Neural crest cell (in vitro differentiated cells): Measurements from ENCODE around the gene TMC3. TPM values are rescaled to one million over a fixed set of nuclear protein-coding genes. Genes with fewer than 3 reads are reported as not detected.

Experiments used
- DNase-seq: peaks from one replicate; pipeline ENCODE4 v3.0.0; 2021; ENCODE audit warnings: low read depth, mixed read lengths, low spot score
- H3K27ac Mint-ChIP-seq: one replicate; pipeline ENCODE4 v1.8.0; 2021; ENCODE audit warnings: mild to moderate bottlenecking, mixed read lengths; ENCODE audit not compliant: unreplicated experiment
- H3K27me3 Mint-ChIP-seq: 2 replicates; pipeline ENCODE4 v1.8.0; 2021; ENCODE audit warnings: low read depth, mild to moderate bottlenecking, mixed read lengths
- H3K36me3 Mint-ChIP-seq: 2 replicates; pipeline ENCODE4 v1.8.0; 2021; ENCODE audit warnings: low read depth, mild to moderate bottlenecking, mixed read lengths
- H3K4me1 Mint-ChIP-seq: 2 replicates; pipeline ENCODE4 v1.8.0; 2021; ENCODE audit warnings: mixed read lengths
- H3K4me3 Mint-ChIP-seq: one replicate; pipeline ENCODE4 v1.8.0; 2021; ENCODE audit warnings: mild to moderate bottlenecking, mixed read lengths
- H3K9me3 Mint-ChIP-seq: 2 replicates; pipeline ENCODE4 v1.8.0; 2021; ENCODE audit warnings: mixed read lengths
- CTCF ChIP-seq: fragments of 200-600 bp; sonication (generic); conservative IDR thresholded peaks from 2 replicates; pipeline ENCODE4 v1.5.0; 2021; ENCODE audit warnings: antibody characterized with exemption, mild to moderate bottlenecking
- total RNA-seq: library from RNA; stranded (reverse); gene quantifications from 2 replicates; pipeline ENCODE4 v1.2.1, GENCODE V29; 2021

TMC3 gene
- total RNA-seq, 1 donor from 2014 or later = not detected

- TF ChIP-seq CTCF = no peak
- Mint-ChIP-seq H3K9me3 (no peaks in the 10 kb centered on the region), H3K27me3 (no peaks in the 10 kb centered on the region), H3K4me3 (no peak overlapping the region), H3K36me3 (no peaks in the 10 kb centered on the region), H3K27ac (no peak overlapping the region), H3K4me1 (no peaks in the 10 kb centered on the region)
- DNase-seq = no peak
Measured at GRCh38 chr15:81309647-81310450, 64.2 kb downstream of the TMC3 start.

- no peak overlapping the region for H3K27ac Mint-ChIP-seq
- no peak for DNase-seq
- H3K9me3 Mint-ChIP-seq = no peaks in the 10 kb centered on the region
- H3K4me3 Mint-ChIP-seq = no peak overlapping the region
- no peaks in the 10 kb centered on the region for H3K27me3 Mint-ChIP-seq
- H3K4me1 Mint-ChIP-seq = peaks cover 16% of the 10 kb centered on the region
- no peak for TF ChIP-seq CTCF
- no peaks in the 10 kb centered on the region for H3K36me3 Mint-ChIP-seq
Measured at GRCh38 chr15:81308260-81308659, 65.8 kb downstream of the TMC3 start.

GRCh38 chr15:81304226-81304625, 69.8 kb downstream of the TMC3 start:
- peak overlapping the region; percentile 97 for H3K27ac Mint-ChIP-seq
- DNase-seq = no peak
- H3K4me3 Mint-ChIP-seq = no peak overlapping the region
- no peak for TF ChIP-seq CTCF
- no peaks in the 10 kb centered on the region for H3K27me3 Mint-ChIP-seq
- no peaks in the 10 kb centered on the region for H3K9me3 Mint-ChIP-seq
- peaks cover 17% of the 10 kb centered on the region for H3K4me1 Mint-ChIP-seq
- H3K36me3 Mint-ChIP-seq = no peaks in the 10 kb centered on the region

- no peak overlapping the region for H3K4me3 Mint-ChIP-seq
- TF ChIP-seq CTCF = no peak
- DNase-seq = no peak
- peak overlapping the region; percentile 97 for H3K27ac Mint-ChIP-seq
- no peaks in the 10 kb centered on the region for H3K9me3 Mint-ChIP-seq
- no peaks in the 10 kb centered on the region for H3K27me3 Mint-ChIP-seq
- H3K36me3 Mint-ChIP-seq = no peaks in the 10 kb centered on the region
- peaks cover 17% of the 10 kb centered on the region for H3K4me1 Mint-ChIP-seq
Measured at GRCh38 chr15:81303244-81304225, 70.5 kb downstream of the TMC3 start.

- H3K27me3 Mint-ChIP-seq = no peaks in the 10 kb centered on the region
- no peak overlapping the region for H3K4me3 Mint-ChIP-seq
- H3K27ac Mint-ChIP-seq = no peak overlapping the region
- no peaks in the 10 kb centered on the region for H3K36me3 Mint-ChIP-seq
- H3K9me3 Mint-ChIP-seq = no peaks in the 10 kb centered on the region
- TF ChIP-seq CTCF = no peak
- DNase-seq = no peak
- H3K4me1 Mint-ChIP-seq = peaks cover 17% of the 10 kb centered on the region
Measured at GRCh38 chr15:81302701-81303109, 71.3 kb downstream of the TMC3 start.
